Measurements from ENCODE around the gene MOB3A. TPM values are rescaled to one million over a fixed set of nuclear protein-coding genes. Genes with fewer than 3 reads are reported as not detected.

Gene MOB3A
- total and polyA plus RNA-seq, 2 of the 13 experiments (the other 11 are each of a cell fraction or from before 2014, with no cell fraction given), result 3.5 to 17.8 TPM

GRCh38 chr19:2064788-2065524, 31.2 kb downstream of the MOB3A start (continued):
- TF ChIP-seq MTA1 (CRISPR knock-in tag; IDR thresholded peaks at IDR 0.05; ENCODE audit: borderline replicate concordance) (peak; percentile 46; the same call in 1 of the 2 replicates), ZNF644 (CRISPR knock-in tag; IDR thresholded peaks at IDR 0.05; ENCODE audit: low read depth) (no peak), CBX1 (IDR thresholded peaks at IDR 0.05; ENCODE audit: low read depth) (no peak), MAF1 (CRISPR knock-in tag; IDR thresholded peaks at IDR 0.05; ENCODE audit: borderline replicate concordance) (no peak), ZNF646 (CRISPR knock-in tag; IDR thresholded peaks at IDR 0.05) (no peak), CENPBD1 (CRISPR knock-in tag; IDR thresholded peaks at IDR 0.05; ENCODE audit: borderline replicate concordance, low read depth) (no peak), RBFOX2 (IDR thresholded peaks at IDR 0.05; ENCODE audit: low read depth, low read length) (no peak), CAMTA2 (CRISPR knock-in tag; IDR thresholded peaks at IDR 0.05; ENCODE audit: borderline replicate concordance) (no peak), ZNF816 (CRISPR knock-in tag; IDR thresholded peaks at IDR 0.05; ENCODE audit: borderline replicate concordance) (no peak), ELF4 (CRISPR knock-in tag; IDR thresholded peaks at IDR 0.05; ENCODE audit: borderline replicate concordance) (no peak), FIP1L1 (IDR thresholded peaks at IDR 0.05; ENCODE audit: borderline replicate concordance, insufficient read depth, low read depth, low read length) (no peak), ATF7-NPFF (CRISPR knock-in tag; IDR thresholded peaks at IDR 0.05; ENCODE audit: low read depth) (peak; percentile 36; the same call in 1 of the 2 replicates), RORA (CRISPR knock-in tag; IDR thresholded peaks at IDR 0.05) (no peak), TCF7L2 (IDR thresholded peaks at IDR 0.05; ENCODE audit: low read depth, low read length) (no peak), NCOA5 (CRISPR knock-in tag; IDR thresholded peaks at IDR 0.05) (no peak), IKZF1 (IDR thresholded peaks at IDR 0.05) (no peak), ZNF589 (CRISPR knock-in tag; conservative IDR thresholded peaks at IDR 0.05) (no peak; the same call in 1 of the 2 replicates), ZSCAN5A (CRISPR knock-in tag; IDR thresholded peaks at IDR 0.05; ENCODE audit: borderline replicate concordance) (no peak), ZNF556 (CRISPR knock-in tag; IDR thresholded peaks at IDR 0.05; ENCODE audit: borderline replicate concordance) (no peak), ZFYVE20 (CRISPR knock-in tag; IDR thresholded peaks at IDR 0.05; ENCODE audit: borderline replicate concordance, low read depth) (no peak), PHF8 (CRISPR knock-in tag; IDR thresholded peaks at IDR 0.05) (peak; percentile 37; the same call in 1 of the 2 replicates), BRD4 (CRISPR knock-in tag; IDR thresholded peaks at IDR 0.05) (no peak)

Measured in HepG2 (cell line).